RWPE2 (cell line): ENCODE data around the gene FAP.

Source experiments
- ATAC-seq: fragments of 200-7000 bp; cut with Tn5 transposase; 3 replicates; pipeline ENCODE4 v1.9.1; 2021; ENCODE audit warnings: low read depth
- DNase-seq: peaks from one replicate; pipeline ENCODE4 v3.0.0-alpha.2; 2020; ENCODE audit warnings: low spot score
- H3K27ac ChIP-seq: fragments of 450-650 bp; 2 replicates; pipeline ENCODE4 v1.5.1; 2017; ENCODE audit warnings: mild to moderate bottlenecking; ENCODE audit not compliant: poor library complexity, severe bottlenecking
- H3K27me3 ChIP-seq: fragments of 250-450 bp; sonication (Bioruptor Pico); 2 replicates; pipeline ENCODE4 v1.5.1; 2021; ENCODE audit warnings: mild to moderate bottlenecking, moderate library complexity; ENCODE audit not compliant: insufficient read depth, poor library complexity, severe bottlenecking
- H3K36me3 ChIP-seq: fragments of 250-450 bp; sonication (Bioruptor Pico); 2 replicates; pipeline ENCODE4 v1.5.1; 2020; ENCODE audit warnings: low read depth, mild to moderate bottlenecking, moderate library complexity
- H3K4me1 ChIP-seq: fragments of 250-450 bp; sonication (Bioruptor Pico); 2 replicates; pipeline ENCODE4 v1.5.1; 2021; ENCODE audit warnings: mild to moderate bottlenecking, moderate library complexity; ENCODE audit not compliant: insufficient read depth, poor library complexity, severe bottlenecking
- H3K4me3 ChIP-seq: fragments of 250-450 bp; sonication (Bioruptor Pico); 2 replicates; pipeline ENCODE4 v1.5.1; 2021; ENCODE audit warnings: mild to moderate bottlenecking, moderate library complexity; ENCODE audit not compliant: severe bottlenecking
- H3K9me3 ChIP-seq: fragments of 250-450 bp; sonication (Bioruptor Pico); 2 replicates; pipeline ENCODE4 v1.5.1; 2021; ENCODE audit warnings: mild to moderate bottlenecking, moderate library complexity; ENCODE audit not compliant: severe bottlenecking
- CTCF ChIP-seq: fragments of 450-650 bp; IDR thresholded peaks from one replicate; pipeline ENCODE4 v1.5.1; 2017; ENCODE audit warnings: mild to moderate bottlenecking, moderate library complexity; ENCODE audit not compliant: poor library complexity, severe bottlenecking

Gene FAP

GRCh38 chr2:162234620-162235462 lies 8.4 kb downstream of the FAP start:
- Histone ChIP-seq H3K4me1 (peaks cover 14% of the 10 kb centered on the region), H3K27me3 (no peaks in the 10 kb centered on the region), H3K36me3 (peaks cover 12% of the 10 kb centered on the region), H3K9me3 (no peaks in the 10 kb centered on the region), H3K4me3 (no peak overlapping the region), H3K27ac (no peak overlapping the region)
- DNase-seq = peak; percentile 47
- no peak for TF ChIP-seq CTCF
- ATAC-seq = no peak

GRCh38 chr2:162233197-162233596 lies 10.0 kb downstream of the FAP start:
- H3K4me3 ChIP-seq = no peak overlapping the region
- H3K27me3 ChIP-seq = no peaks in the 10 kb centered on the region
- DNase-seq = no peak
- H3K4me1 ChIP-seq = peaks cover 14% of the 10 kb centered on the region
- no peaks in the 10 kb centered on the region for H3K9me3 ChIP-seq
- peaks cover 3% of the 10 kb centered on the region for H3K36me3 ChIP-seq
- ATAC-seq = peak; percentile 60
- H3K27ac ChIP-seq = peak overlapping the region; percentile 60
- no peak for TF ChIP-seq CTCF

GRCh38 chr2:162232671-162233070 lies 10.6 kb downstream of the FAP start:
- Histone ChIP-seq H3K27me3 (no peaks in the 10 kb centered on the region), H3K9me3 (no peaks in the 10 kb centered on the region), H3K4me3 (no peak overlapping the region), H3K27ac (peak overlapping the region; percentile 60), H3K36me3 (peaks cover 3% of the 10 kb centered on the region), H3K4me1 (peaks cover 14% of the 10 kb centered on the region)
- no peak for DNase-seq
- TF ChIP-seq CTCF = no peak
- ATAC-seq = 0 out of 3 replicates have a peak, but pooled peaks have one; percentile 17

GRCh38 chr2:162232027-162232426 lies 11.2 kb downstream of the FAP start:
- peak overlapping the region; percentile 60 for H3K27ac ChIP-seq
- H3K9me3 ChIP-seq = no peaks in the 10 kb centered on the region
- H3K4me1 ChIP-seq = peaks cover 14% of the 10 kb centered on the region
- H3K27me3 ChIP-seq = no peaks in the 10 kb centered on the region
- peaks cover 3% of the 10 kb centered on the region for H3K36me3 ChIP-seq
- no peak overlapping the region for H3K4me3 ChIP-seq
- ATAC-seq = peak; percentile 50; the same call in 2 of the 3 replicates
- no peak for DNase-seq
- no peak for TF ChIP-seq CTCF

GRCh38 chr2:162230761-162231160 lies 12.5 kb downstream of the FAP start:
- ATAC-seq = no peak
- Histone ChIP-seq H3K27me3 (no peaks in the 10 kb centered on the region), H3K9me3 (no peaks in the 10 kb centered on the region), H3K4me3 (no peak overlapping the region), H3K4me1 (peaks cover 14% of the 10 kb centered on the region), H3K36me3 (peaks cover 3% of the 10 kb centered on the region), H3K27ac (no peak overlapping the region)
- DNase-seq = no peak
- no peak for TF ChIP-seq CTCF
